CMK (cell line): ENCODE results near the gene MYO16.

Source experiments
- DNase-seq: peaks from one replicate; pipeline ENCODE4 v3.0.0-alpha.2; 2010; ENCODE audit warnings: low read depth

MYO16 gene

DNA sequence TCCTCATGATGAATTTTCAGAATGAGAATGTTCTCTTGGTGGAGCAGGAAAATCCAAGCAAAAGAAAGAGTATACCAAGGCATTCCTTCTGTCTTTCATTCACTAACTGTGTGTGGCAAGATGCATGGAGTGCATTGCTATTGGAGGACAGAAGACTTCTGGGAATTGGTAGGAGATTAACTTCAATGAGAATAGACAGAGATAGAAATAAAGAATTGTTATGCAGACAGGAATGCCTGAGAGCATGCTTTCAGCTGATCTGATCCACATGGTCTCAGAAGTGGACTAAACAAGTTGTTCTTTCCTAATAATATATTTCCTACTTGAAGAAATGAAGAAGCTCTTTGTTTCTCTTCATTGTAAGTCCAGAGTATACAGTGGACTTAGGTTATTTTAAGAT, 303.6 kb downstream of the MYO16 start:
- DNase-seq, result no peak

DNA sequence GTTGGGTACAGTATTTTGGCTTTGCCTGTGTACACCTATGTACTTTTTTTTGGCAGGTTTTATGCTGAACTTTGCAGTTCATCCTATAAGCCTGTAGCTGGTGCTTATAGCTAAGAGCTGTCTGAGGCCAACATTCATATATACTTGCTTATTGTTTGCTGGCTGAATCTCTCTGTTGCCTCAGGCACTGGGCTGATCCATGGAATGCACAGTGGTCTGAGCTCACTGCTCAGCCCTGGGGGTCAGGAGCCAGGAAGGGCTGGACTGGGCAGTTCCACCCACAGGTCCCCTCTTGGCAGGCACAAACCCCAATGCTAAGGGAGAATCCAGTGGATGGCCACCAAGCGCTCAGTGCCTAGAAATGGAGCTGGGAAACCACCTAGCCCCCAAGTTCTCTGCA, 308.7 kb downstream of the MYO16 start:
- DNase-seq, result no peak

GRCh38 chr13:108940121-108940520, 310.7 kb downstream of the MYO16 start:
- no peak for DNase-seq

DNA sequence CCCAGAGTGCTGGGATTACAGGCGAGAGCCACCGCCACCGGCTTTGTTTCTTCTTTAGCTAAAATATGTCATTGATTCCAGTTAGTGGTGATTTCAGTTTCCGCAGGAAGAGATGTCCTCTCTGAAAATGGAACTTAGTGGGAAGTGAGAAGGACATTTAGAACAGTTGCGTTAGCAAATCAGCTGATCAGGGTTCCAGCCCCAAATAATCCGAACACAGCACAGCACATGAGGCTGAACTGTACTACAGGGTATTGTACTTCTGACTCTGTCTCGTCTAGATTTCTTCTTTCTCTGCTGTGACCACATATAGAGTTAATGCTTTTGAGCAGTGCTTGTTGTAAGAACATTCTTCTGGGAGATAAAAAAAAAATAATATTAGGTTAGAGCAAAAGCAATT, 314.4 kb downstream of the MYO16 start:
- DNase-seq, result no peak

GRCh38 chr13:108944760-108945159, 315.3 kb downstream of the MYO16 start:
- DNase-seq, result no peak

- DNase-seq, result no peak
Observed at GRCh38 chr13:108947551-108948030, 318.2 kb downstream of the MYO16 start.

DNA sequence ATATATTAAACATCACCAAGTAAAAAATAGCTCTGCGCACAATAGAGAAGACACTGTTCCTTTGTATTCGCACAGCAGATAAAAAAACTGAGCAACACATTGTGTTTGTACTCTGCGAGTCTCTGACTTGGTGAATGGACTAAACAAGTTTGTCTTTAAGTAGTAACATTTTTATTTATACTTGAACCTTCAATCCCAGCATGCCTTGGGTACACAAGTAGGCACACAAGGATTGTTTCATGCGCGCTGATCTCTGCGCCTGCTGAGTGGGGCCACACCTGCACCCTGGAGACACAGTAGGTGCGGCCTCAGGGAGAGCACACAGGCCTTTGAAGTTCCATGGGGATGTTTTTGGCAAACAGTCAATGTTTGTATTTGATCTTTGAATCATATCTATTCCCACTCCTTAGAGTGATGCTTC, 318.9 kb downstream of the MYO16 start:
- DNase-seq, result no peak

- DNase-seq, result no peak
Observed at GRCh38 chr13:108950333-108951010, 321.1 kb downstream of the MYO16 start.

GRCh38 chr13:108955741-108956140, 326.3 kb downstream of the MYO16 start:
- DNase-seq, result no peak

- DNase-seq, result no peak
Observed at GRCh38 chr13:108957369-108958012, 328.1 kb downstream of the MYO16 start.

DNA sequence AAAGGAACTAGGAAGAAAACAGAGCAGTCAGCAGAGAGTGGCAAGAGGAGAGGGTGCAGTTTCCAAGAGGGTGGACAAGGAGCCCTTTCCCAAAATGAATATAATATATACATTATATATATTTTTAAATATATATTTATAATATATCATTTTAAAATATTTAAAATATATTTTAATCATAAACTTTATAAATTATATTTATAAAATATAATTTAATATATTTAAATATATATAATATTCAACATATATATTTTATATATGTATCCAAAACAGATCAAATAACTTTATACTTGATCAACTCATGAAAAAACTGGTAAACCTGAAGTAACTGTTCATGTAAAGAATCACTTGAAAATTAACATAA, 328.6 kb downstream of the MYO16 start:
- no peak for DNase-seq

DNA sequence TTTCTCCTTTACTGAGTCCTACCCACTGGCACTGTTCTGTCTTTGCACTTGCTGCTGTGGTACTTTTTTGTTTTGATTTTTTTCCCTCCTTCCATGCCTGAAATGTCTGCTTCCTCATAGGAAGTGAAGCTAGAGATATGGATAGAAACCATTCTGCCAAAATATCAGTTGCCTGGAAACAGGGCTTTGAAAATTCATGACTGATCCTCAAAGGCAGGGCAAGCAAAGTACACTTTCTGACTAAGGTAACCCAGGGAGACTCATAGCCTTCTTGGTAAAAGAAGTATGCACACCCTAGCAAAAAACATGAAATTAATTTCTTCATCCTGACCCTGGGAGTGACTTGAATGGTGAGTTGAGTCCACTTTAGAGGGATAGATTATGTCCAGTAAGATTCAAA, 329.8 kb downstream of the MYO16 start:
- no peak for DNase-seq

GRCh38 chr13:108960006-108960405, 330.6 kb downstream of the MYO16 start:
- no peak for DNase-seq

DNA sequence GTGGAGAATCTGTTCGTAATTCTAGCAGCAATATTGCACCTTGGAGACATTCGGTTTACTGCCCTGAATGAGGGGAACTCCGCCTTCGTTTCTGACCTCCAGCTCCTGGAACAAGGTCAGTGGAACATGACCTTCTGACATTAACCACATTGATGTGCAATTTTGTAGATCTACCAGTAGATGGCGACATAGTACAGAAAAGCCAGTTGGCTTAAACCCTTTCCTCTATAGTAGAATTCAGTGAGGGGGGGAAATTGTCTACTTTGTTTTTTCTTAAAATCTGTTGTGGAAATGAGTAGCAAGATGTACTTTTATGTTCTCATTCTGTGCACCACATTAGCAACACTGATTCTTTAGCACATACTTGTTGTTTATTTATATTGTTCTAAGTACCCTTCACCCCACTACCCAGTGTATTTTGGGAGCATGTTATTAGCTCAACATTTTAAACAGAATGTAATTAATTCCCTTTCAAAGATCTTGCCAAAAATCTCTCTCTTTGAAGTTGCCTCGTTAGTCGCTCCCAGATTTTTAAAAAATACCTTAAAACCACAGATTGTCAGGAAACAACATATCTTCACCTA, 332.2 kb downstream of the MYO16 start:
- peak; percentile 18 for DNase-seq

DNA sequence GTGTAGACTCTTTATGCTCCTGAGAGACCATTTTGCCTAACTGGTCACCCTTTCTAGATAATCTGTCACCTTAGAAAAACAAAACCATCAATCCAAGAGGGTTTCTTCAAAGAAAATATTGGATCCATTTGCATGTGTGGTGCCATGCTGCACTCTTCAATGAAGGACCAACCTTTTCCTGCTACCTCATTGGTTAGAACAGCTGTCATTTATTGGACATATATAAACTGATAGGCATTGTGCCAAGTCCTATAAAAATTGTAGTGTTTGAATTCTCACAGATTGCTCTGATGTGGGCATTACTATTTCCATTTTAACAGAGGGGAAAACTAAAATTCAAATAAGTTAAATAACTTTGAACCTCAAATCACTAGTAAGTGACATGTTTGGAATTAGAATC, 333.2 kb downstream of the MYO16 start:
- no peak for DNase-seq

DNA sequence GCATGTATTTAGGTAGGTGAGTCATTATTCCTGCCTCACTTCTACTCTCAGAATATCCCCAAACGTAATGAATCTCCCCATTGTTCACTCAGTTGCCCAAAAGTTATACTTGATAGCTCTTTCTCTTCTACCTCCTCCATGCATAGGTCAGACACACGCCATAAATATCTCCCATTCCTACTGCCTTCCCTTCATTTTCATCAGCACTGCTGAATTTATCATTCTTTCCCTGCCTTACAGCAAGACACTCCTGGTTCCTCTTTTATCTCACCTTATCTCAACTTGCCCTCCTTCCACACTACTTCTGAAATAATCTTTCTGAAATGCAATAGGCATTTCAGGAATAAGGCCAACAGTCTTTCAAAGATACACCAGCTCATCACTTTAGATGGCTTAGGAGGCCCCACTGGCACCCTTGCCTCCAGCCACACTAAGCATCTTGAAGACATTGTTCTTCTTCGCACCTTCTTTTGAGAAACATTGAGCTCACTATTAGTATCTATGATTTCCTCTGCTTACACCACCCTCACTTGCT, 333.9 kb downstream of the MYO16 start:
- no peak for DNase-seq

- no peak for DNase-seq
Observed at GRCh38 chr13:108963846-108964600, 334.6 kb downstream of the MYO16 start.

DNA sequence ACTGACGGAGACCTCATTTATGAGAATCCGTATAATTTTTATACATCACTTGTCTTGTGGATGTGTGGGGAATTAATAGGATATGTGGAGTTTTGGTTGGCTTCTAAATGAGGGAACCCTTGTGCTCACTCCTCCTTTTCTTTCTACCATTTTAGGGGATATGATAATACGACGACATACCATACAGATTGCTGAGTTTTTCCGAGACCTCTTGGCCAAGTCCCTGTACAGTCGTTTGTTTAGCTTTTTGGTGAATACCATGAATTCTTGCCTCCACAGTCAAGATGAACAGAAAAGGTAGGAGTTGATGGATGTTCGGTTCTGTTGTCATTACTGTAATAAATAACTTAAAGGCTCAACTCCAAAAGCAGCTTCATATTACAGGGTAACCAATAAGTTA, 335.2 kb downstream of the MYO16 start:
- DNase-seq, result no peak

GRCh38 chr13:108967371-108967770, 338.0 kb downstream of the MYO16 start:
- no peak for DNase-seq

GRCh38 chr13:108968566-108968965, 339.2 kb downstream of the MYO16 start:
- no peak for DNase-seq

- DNase-seq, result no peak
Observed at GRCh38 chr13:108974686-108975085, 345.3 kb downstream of the MYO16 start.

DNA sequence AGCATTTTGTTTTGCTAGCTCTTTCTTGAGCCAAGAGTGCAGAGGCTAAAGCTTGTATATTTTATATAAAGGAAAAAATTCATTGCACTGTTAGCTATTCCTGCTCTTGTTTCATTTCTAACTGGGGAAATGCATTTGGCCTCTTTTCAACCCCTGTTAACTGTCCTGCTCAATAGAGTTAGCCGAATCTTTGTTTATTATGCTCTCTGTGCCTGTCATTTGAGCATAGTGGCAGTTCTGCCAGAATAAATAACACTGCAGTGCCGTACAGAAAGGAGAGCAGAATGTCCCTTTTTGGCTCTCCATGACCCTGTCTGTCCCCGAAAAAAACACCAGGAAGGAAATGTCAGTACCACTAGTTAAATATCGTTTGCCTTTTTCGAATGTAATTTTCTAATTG, 350.8 kb downstream of the MYO16 start:
- DNase-seq, result no peak

DNA sequence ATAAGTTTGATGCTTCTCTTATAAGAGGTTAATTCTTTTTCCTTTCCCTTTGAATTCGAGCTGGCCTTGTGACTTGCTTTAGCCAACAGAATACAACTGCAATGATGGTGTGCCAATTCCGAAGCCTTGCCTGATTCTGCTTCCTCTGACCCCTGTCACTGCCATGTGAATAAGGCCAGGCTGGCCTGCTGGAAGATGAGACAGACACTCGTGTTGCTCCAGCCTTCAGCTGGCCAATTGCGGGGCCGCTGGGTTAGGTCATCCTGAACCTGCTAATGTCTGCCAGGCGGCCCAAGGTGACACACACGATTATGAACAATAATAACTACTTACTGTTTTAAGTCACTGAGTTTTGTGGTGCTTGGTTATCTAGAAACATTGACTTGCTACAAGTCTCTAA, 352.0 kb downstream of the MYO16 start:
- no peak for DNase-seq
